ENCODE data around the gene DIABLO.
"Not testable (repeated sequence)": the region's sequence is repeated elsewhere in the genome, so short reads cannot be mapped to it uniquely, and the experiment has no call there.

Gene DIABLO

DNA sequence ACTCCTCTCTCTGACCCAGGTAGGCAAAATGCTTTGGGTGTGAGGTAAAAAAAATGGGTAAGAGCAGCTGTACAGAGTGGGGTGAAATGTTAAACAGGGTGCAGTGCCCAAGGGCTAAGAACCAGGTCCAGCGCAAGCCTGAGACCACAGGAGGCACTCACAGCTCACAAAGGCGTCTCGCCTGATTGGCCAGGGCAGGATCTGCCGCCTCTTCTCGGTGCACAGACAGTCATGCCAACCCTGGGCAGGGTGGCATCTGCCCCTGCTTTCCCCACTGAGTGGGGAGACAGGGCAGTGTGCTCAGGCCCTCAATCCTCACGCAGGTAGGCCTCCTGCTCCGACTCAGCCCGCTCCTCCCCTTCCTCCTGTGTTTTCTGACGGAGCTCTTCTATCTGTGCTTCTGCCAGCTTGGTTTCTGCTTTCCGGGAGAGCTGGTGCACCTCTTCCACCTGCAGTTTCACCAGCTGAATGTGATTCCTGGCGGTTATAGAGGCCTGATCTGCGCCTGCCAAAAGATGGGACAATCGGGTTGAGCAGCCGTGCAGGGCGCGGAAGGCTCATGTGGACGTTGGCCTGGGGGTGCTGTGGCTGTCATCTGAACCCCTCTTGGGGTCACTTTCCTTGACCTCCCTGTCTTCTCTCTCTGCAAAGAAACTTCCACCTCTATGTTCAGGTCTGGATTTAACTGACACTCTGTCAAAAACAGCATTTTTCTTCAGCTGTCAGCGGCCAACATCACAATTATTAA, 17.6 kb downstream of the DIABLO start:
- DNase-seq = no peak

DNA sequence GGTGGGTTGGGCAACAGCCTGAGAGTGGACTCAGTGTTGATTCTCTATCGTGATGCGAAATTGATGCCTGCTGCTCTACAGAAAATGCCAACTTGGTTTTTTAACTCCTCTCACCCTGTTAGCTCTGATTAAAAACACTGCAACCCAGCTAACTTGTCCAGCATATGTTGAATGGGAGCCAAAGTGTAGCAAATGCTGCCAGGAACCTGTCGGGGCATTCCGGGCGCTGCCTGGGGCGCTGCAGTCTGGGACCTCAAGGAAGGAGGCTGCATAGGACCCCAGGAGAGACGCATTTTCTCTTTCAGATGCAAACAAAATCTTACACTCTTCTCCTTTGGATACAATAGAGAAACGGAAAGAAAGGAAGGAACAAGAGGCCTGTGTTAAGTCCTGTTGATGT, 18.5 kb downstream of the DIABLO start:
- no peak for DNase-seq

DNA sequence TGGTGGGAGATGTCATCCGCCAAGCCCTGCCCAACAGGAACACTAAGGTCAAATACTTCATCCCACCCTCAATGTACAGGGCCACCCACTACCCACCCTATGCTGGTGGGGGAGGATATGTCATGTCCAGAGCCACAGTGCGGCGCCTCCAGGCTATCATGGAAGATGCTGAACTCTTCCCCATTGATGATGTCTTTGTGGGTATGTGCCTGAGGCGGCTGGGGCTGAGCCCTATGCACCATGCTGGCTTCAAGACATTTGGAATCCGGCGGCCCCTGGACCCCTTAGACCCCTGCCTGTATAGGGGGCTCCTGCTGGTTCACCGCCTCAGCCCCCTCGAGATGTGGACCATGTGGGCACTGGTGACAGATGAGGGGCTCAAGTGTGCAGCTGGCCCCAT, 18.9 kb downstream of the DIABLO start:
- no peak for DNase-seq

DNA sequence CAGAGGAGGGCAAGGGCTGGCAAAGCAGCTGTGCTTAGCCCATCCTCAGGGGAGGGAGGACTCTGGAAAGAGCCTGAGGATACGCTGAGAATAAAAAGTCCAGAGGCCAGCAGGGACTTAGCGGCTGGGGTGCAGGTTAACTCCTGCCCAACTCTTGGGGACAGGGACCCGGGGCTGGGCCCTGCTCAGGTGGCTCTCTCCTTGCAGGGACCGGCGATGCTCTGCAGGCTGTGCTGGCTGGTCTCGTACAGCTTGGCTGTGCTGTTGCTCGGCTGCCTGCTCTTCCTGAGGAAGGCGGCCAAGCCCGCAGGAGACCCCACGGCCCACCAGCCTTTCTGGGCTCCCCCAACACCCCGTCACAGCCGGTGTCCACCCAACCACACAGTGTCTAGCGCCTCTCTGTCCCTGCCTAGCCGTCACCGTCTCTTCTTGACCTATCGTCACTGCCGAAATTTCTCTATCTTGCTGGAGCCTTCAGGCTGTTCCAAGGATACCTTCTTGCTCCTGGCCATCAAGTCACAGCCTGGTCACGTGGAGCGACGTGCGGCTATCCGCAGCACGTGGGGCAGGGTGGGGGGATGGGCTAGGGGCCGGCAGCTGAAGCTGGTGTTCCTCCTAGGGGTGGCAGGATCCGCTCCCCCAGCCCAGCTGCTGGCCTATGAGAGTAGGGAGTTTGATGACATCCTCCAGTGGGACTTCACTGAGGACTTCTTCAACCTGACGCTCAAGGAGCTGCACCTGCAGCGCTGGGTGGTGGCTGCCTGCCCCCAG, 19.6 kb downstream of the DIABLO start:
- DNase-seq = no peak

DNA sequence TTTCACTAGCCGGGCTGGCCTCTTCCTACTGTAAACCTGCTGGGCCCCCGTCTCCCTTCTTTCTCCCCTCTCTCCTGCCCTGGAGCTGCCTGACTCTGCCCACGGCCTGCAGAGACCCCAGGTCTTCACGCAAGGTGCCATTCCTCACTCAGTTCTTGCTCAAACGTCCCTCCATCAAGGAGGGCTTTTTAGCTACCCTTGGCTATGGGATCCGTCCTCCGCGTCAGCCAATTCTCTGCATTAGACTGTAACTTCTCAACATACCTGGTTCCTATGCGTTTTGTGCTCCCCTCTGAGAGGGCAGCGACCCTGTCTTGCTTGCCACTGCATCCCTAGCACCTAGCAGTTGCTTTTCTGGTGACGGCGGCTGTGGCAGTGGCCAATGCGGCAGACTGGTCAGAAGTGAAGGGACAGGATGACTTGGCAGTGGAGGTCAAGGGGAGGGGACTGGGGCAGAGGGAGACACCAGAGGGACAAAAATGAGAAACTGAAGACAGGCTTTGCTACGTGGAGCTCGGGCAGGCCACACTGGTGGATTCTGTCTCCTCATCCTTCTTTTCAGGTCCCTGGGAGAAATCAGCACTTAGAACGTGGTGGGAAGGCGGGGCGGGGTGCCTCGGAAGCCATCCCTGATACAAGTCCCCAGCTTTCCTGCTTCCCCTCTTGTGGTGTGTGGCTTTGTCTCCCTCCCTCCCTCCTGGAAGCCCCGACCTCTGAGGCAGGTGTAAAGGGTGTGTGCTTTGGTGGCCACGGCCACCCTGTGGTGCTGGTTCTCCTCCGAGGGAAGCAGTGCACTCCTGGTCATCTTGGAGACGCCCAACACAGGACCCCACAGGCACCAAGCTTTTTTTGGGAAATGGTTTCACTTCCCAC, 20.6 kb downstream of the DIABLO start:
- no peak for DNase-seq

DNA sequence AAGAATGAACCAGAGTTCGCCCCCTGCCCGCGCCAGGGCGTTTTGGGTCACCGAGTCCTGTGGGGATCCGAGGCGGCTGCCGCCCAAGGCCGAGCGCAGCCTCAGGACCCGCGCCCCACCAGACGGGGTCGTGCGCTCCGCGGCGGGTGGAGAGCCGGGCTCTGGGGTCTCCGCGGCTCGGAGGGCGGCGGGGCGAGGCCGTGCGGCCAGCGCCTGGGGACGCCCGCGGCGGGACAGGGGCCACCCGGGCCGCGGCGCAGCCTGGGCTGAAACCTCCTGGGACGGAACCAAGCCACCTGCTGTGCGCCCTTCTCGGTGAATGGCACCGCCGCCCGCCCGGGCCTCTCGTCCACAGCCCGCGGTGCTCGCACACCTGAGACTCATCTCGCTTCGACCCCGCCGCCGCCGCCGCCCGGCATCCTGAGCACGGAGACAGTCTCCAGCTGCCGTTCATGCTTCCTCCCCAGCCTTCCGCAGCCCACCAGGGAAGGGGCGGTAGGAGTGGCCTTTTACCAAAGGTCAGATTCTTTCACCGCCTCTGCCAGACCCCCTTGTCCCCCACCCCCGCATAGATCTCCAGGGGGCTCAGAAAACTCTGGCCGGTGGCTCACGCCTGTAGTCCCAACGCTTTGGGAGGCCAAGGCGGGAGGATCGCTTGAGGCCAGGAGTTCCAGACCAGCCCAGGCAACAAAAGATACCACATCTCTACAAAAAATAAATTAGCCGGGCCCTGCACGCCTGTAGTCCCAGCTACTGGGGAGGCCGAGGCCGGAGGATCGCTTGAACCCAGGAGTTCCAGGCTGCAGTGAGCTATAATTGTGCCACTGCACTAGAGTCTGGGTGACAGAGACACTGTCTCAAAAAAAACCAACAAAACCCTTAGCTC, 21.4 kb downstream of the DIABLO start:
- DNase-seq = no peak

DNA sequence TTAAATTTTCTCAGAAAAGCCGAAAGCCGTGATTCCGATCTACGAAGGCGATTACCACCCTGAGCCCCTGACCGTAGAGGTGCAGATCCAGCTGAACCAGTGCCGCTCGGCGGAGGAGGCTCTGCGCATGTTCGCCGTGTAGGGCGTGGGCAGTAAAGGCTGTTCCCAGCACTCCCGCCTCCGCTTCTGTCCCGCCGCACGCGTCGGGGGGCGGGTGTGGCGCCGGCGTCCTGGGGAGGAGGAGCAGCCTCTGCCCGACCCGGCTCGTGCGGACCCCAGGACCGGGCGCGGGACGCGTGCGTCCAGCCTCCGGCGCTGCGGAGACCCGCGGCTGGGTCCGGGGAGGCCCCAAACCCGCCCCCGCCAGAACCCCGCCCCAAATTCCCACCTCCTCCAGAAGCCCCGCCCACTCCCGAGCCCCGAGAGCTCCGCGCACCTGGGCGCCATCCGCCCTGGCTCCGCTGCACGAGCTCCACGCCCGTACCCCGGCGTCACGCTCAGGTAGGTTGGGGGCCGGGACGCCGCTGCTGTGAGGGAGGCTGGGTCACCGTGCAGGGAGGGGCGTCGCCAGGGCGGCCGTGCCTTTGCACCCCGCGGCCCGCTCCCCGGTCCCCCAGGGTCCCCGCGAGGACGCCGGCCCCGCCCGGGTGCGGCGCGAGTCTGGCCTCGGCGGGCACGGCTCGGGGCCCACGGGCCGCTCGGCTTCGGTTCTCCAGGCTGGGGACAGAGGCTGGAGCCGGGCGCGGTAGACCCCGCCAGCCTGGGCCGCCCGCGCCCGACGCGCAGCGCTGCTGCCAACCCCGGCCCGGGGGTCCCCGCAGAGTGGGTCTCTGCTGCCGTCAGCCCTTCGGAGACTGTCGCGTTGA, 22.3 kb downstream of the DIABLO start, which contains the start of gene B3GNT4:
TSS of gene B3GNT4 (plus strand) at position 409 of the 866 bp plus-strand sequence. CDS start 910 bp downstream, outside the sequence.
- DNase-seq = no peak

DNA sequence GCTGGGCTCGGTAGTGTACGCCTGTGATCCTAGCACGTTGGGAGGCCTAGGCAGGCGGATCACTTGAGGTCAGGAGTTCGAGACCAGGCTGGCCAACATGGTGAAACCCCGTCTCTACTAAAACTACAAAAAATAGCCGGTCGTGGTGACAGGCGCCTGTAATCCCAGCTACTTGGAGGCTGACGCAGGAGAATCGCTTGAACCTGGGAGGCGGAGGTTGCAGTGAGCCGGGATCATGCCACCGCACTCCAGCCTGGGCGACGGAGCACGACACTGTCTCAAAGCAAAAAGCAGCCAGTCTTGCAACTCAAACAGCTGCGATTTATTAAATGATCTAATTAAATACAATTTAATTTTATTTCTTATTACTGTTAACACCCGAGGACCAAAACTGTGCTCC, 23.0 kb downstream of the DIABLO start:
- DNase-seq = not testable (repeated sequence)

DNA sequence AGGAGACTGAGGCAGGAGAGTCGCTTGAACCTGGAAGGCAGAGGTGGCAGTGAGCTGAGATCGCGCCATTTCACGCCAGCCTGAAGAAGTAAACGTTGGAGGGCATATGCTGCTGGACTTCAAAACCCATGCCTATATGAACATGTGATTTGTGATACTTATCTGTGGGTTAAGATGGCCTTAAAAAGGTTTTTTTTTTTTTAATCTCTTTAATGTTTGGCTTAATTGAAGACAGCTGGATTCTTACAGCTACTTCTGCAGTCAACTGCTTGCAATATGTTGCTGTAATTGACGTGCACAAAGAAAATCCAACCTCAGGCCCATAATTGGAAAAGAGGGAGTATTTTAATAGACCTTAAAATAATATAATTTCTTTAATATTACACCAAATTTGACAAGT, 23.8 kb downstream of the DIABLO start:
- no peak for DNase-seq

DNA sequence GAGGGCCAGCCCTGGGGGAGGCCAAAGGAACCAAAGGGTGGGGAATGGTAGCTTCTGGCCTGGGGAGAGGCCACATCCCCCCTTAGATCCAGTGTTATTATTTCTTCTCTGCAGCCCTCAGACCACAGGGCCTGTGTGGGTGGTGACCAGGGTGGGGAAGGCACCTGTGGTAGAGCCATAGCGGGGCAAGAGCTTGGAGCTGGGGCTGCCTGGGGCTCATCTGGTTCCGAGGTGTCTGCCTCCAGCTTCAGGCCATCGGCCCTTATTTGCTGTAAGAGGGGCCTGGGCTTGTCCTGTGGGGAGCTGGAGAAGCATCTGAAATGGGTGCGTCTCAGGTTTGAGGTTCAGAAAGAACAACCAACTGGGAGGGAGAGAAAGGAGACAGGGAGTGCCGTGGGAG, 24.5 kb downstream of the DIABLO start:
- DNase-seq = no peak

DNA sequence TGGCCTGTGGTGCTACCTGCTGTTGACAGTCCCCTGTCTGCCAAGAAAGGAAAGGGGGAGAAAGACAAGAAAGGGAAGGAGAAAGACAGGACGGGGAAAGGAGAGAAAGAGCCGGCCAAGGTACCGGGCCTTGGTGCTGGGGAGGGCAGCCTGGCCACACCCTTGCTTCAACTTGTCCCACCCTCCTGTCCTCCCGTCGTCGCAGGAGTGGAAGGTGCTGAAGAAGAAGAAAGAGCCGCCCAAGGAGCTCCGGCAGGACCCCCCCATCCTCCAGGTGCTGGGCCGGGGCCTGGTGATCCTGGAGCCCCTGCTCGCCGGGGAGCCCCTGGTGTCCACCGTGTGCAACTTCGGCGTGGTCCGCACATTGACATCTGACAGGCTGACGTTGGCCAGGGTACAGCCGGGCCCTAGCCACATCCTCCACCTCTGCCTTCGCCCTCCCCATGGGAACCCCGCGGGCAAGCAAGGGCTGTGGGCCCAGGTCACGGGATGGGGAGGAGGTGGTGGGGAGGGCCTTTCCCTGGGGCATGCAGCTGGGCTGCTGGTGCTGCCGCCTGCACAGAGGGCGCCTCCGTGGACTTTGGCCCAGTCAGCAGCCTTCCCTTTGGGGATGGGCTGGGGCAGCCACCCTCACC, 25.2 kb downstream of the DIABLO start:
- no peak for DNase-seq

DNA sequence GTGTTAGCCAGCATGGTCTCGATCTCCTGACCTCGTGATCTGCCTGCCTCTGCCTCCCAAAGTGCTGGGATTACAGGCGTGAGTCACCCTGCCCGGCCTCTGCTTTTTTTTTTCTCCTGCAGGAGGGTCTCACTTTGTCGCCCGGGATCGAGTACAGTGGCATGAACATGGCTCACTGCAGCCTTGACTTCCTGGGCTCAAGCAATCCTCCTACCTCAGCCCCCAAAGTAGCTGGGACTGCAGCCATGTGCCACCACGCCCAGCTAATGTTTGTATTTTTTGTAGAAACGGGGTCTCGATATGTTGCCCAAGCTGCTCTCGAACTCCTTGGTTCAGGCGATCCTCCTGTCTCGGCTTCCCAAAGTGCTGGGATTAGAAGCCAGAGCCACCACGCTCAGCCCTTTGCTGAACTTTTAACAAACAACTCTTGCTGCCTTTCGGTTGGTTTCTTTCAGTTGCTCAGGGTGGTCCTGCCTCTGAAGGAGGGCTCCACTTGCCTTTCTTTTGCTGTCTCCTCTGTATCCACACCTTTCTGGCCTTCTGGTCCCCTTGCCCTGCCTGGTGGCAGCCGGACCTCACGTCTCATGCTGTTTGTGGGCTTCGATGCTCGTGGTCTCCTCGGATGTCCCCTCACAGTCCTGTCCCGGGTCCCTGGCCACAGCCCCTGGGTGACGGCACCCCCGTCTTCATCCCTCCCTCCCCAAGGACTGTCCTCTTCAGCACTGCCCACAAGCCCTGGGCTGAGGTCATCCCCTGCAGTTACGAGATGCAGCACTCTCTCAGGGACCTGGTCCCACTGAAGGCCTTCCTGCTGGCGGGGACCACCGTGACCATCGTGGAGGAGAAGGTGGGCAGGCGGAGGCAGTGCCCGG, 26.1 kb downstream of the DIABLO start:
- DNase-seq = no peak

DNA sequence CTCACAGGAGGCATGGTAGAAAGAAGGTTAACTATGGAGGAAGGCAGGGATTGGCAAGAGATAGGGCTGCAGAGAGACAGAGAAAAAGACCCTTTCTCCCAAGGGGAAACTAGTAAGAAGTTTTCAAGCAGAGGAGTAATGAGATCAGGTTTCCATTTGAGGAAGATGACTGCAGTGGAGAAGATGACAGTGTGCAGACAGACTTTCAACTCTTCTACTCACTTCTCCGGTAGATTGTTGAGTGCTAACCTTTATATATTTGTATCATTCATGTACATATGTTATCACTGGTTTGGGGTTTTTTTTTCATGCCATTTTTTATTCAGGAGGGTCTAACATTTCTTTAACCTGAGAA, 28.3 kb downstream of the DIABLO start:
- no peak for DNase-seq

DNA sequence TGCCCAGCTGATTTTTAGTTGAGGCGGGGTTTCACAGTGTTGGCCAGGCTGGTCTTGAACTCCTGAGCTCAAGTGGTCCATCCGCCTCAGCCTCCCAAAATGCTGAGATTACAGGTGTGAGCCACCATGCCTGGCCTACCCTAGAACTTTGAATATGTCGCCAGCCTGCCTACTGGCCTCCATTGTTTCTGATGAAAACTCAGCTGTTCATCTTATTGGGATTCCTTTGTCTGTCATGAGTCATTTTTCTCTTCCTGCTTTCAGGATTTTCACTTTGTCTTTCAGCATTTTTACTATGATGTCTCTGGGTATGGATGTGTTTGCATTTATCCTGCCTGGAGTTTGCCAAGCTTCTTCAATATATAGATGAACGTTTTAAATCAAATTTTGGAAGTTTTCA, 30.4 kb downstream of the DIABLO start:
- no peak for DNase-seq

DNA sequence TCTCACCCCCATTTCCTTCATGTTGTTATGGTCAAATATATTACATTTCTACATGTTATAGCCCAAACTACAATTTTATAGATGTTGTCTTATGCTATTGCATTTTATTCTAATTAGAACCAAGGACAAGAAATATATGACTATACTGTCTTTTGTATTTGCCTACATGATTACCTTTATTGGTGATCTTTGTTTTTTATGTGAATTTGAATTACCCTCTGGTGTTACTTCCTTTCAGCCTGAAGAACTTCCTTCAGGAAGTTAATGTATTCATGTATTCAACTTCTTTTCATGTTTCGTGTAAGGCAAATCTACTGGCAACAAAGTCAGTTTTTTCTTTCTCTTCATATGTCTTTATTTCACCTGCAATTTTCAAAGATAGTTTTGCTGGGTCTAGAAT, 31.0 kb downstream of the DIABLO start:
- DNase-seq = no peak

DNA sequence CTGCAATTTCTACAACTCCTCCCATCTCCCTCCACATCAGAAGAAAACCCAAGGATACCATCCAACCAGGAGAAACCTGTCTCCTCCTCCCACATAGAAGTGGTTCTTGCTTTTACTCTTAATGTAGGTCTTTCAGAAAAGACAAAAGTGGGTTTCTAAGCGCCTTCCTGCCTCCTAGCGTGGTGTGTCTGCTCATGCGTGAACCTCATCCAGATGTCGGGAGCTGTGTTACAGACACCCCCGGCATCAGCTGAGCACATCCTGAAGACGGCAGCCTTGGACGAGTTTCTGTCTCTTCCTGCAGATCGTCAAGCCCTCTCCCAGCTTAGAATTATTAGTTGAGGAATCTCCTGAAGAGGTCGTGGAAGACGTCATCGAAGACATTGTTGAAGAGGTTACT, 33.4 kb downstream of the DIABLO start:
- no peak for DNase-seq

DNA sequence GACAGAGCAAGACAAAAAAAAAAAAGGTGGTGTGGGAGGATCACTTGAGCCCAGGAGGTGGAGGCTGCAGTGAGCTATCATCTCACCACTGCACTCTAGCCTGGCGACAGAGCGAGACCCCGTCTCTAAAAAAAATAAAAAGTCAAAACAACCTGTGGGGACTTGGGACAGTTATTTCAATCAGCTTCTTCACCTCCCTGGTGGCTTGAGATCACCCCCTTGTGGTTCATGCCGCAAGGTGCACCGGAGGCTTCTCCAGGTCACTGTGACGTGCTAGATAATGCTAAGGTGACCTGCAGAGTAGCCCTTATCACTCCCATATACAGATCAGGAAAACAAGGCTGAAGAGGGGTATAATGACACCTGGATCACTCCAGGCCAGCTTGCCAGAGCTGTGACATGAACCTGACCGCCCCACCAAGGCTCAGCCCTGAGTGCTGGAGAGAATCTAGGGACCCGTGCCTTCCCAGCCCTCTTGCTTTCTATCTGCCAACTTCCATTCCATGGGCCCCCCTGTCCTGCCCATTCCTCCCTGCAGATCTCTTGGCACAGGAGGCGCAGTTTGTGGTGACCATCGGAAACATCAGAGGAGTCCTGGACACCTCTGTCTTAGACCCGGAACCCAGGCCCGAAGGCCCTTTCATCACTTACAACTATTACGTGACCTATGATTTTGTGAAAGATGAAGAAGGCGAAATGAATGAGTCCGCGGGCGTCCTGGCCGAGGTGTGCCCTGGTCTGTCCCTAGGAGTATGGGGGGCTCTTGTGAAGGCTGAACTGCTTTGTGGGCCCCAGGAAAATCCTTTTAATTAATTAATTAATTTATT, 34.8 kb downstream of the DIABLO start:
- no peak for DNase-seq

DNA sequence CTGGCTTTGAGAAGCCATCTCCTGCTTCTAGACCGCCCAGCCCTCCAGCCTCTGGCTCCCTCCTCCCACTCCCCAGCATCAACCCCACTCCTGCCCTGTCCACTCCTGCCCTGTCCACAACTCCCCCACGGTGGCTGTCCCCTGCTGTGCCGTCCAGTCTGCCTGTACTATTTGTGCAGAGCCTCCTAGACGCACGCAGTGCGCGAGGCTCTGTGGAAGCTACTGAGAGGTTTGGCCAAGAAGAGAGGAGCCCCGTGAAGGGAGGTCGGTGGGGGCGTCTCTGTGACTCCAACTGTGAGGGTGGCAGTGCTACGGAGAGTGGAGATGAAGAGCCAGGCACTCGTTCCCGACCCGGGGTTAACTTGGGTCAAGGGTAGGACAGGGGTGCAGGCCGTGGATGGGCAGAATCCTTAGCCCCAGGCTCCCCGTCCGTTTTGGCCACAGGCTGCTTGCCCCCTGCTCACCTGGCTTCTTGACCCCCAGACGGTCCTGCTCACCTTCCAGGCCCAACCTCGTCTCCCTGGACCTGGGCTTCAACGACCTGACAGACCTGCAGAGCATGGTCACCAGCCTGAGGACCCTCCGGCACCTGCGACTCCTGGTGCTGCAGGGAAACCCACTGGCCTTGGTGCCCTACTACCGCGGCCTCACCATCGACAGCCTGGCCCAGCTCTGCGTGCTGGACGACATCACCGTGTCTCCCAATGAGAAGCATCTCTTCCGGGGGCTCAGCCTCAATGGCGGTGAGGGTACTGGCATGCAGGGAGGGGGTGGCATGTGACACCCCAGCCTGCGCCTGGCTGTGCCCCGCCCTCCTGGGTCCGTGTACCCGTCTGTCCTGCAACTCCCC, 36.0 kb downstream of the DIABLO start:
- no peak for DNase-seq
